Rectal smooth muscle tissue (tissue), 1 donor: Measurements from ENCODE around the gene TLN1.

Experiments used
- H3K27ac ChIP-seq: one replicate; pipeline ENCODE4 v1.7.0; 2013; ENCODE audit warnings: low read depth, low read length, inconsistent platforms
- H3K27me3 ChIP-seq: one replicate; pipeline ENCODE4 v1.7.0; 2013; ENCODE audit warnings: low read length; ENCODE audit not compliant: control insufficient read depth, insufficient read depth
- H3K36me3 ChIP-seq: one replicate; pipeline ENCODE4 v1.7.0; 2013; ENCODE audit warnings: low read length; ENCODE audit not compliant: control insufficient read depth, insufficient read depth
- H3K4me1 ChIP-seq: one replicate; pipeline ENCODE4 v1.7.0; 2013; ENCODE audit warnings: low read length; ENCODE audit not compliant: control insufficient read depth, insufficient read depth
- H3K4me3 ChIP-seq: one replicate; pipeline ENCODE4 v1.7.0; 2013; ENCODE audit warnings: low read length
- H3K9ac ChIP-seq: one replicate; pipeline ENCODE4 v1.7.0; 2013; ENCODE audit warnings: low read length

The TLN1 gene

GRCh38 chr9:35710818-35711500 lies 21.0 kb downstream of the TLN1 start:
- Histone ChIP-seq H3K4me3 (no peak overlapping the region), H3K36me3 (peaks cover 77% of the 10 kb centered on the region), H3K27me3 (no peaks in the 10 kb centered on the region), H3K27ac (no peak overlapping the region), H3K9ac (no peak overlapping the region), H3K4me1 (no peaks in the 10 kb centered on the region)

- Histone ChIP-seq H3K27me3 (no peaks in the 10 kb centered on the region), H3K4me3 (no peak overlapping the region), H3K9ac (peak overlapping the region; percentile 32), H3K27ac (no peak overlapping the region), H3K4me1 (no peaks in the 10 kb centered on the region), H3K36me3 (peaks cover 83% of the 10 kb centered on the region)
Observed at GRCh38 chr9:35708146-35708545, 23.8 kb downstream of the TLN1 start.

- Histone ChIP-seq H3K27ac (no peak overlapping the region), H3K36me3 (peaks cover 84% of the 10 kb centered on the region), H3K9ac (no peak overlapping the region), H3K27me3 (no peaks in the 10 kb centered on the region), H3K4me1 (no peaks in the 10 kb centered on the region), H3K4me3 (no peak overlapping the region)
Observed at GRCh38 chr9:35706951-35707350, 25.0 kb downstream of the TLN1 start.

- Histone ChIP-seq H3K36me3 (peaks cover 83% of the 10 kb centered on the region), H3K9ac (no peak overlapping the region), H3K27me3 (no peaks in the 10 kb centered on the region), H3K4me3 (no peak overlapping the region), H3K4me1 (no peaks in the 10 kb centered on the region), H3K27ac (no peak overlapping the region)
Observed at GRCh38 chr9:35705836-35706430, 26.1 kb downstream of the TLN1 start.

DNA sequence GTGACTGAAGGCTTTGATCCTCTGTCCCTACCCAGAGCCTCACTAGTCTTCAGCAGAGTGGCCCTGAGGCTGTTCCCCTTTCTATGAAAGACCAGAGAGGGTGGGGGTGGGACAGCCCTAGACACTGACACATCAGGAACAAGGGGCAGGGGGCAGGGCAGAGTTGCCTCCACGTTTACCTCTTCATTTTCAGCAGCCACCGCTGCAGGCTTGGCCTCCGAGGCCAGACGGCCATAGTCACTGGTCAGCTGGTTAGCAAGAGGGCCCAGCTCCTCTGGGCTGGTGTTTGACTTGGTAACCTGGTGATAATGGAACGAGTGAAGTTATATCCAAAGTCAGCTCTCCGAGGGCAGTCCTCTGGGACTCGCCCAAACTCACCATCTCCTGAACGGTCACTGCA lies 26.6 kb downstream of the TLN1 start:
- H3K27ac ChIP-seq: no peak overlapping the region
- H3K4me3 ChIP-seq: no peak overlapping the region
- H3K36me3 ChIP-seq: peaks cover 83% of the 10 kb centered on the region
- H3K9ac ChIP-seq: no peak overlapping the region
- no peaks in the 10 kb centered on the region for H3K27me3 ChIP-seq
- H3K4me1 ChIP-seq: no peaks in the 10 kb centered on the region

GRCh38 chr9:35703906-35704672 lies 27.9 kb downstream of the TLN1 start:
- Histone ChIP-seq H3K36me3 (peaks cover 90% of the 10 kb centered on the region), H3K27me3 (no peaks in the 10 kb centered on the region), H3K27ac (no peak overlapping the region), H3K4me1 (no peaks in the 10 kb centered on the region), H3K9ac (no peak overlapping the region), H3K4me3 (no peak overlapping the region)

- Histone ChIP-seq H3K9ac (no peak overlapping the region), H3K27me3 (no peaks in the 10 kb centered on the region), H3K36me3 (peaks cover 94% of the 10 kb centered on the region), H3K4me3 (no peak overlapping the region), H3K4me1 (no peaks in the 10 kb centered on the region), H3K27ac (no peak overlapping the region)
Observed at GRCh38 chr9:35702696-35703095, 29.3 kb downstream of the TLN1 start.

DNA sequence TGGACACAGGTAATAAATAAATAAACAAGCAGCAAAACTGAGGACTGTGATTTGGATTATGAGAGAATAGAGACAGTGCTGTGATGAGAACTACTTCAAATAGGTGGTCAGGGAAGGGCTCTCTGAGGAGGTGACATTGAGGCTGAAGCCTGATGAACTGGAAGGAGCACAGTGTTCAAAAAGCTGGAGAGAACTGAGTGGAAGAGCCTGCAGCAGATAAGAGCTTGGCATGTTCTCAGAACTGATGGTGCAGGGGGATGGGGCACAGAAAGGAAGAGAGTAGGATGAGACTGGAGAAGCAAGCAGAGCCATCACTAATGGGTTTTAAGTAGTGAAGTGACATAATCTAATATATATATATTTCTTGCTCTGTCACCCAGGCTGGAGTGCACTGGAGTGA lies 31.1 kb downstream of the TLN1 start:
- Histone ChIP-seq H3K27me3 (no peaks in the 10 kb centered on the region), H3K9ac (no peak overlapping the region), H3K36me3 (peaks cover 87% of the 10 kb centered on the region), H3K4me3 (no peak overlapping the region), H3K4me1 (peaks cover 2% of the 10 kb centered on the region), H3K27ac (no peak overlapping the region)

- no peak overlapping the region for H3K9ac ChIP-seq
- no peak overlapping the region for H3K27ac ChIP-seq
- peaks cover 78% of the 10 kb centered on the region for H3K36me3 ChIP-seq
- no peaks in the 10 kb centered on the region for H3K27me3 ChIP-seq
- H3K4me3 ChIP-seq: no peak overlapping the region
- H3K4me1 ChIP-seq: peaks cover 2% of the 10 kb centered on the region
Observed at GRCh38 chr9:35700031-35700430, 32.0 kb downstream of the TLN1 start.

DNA sequence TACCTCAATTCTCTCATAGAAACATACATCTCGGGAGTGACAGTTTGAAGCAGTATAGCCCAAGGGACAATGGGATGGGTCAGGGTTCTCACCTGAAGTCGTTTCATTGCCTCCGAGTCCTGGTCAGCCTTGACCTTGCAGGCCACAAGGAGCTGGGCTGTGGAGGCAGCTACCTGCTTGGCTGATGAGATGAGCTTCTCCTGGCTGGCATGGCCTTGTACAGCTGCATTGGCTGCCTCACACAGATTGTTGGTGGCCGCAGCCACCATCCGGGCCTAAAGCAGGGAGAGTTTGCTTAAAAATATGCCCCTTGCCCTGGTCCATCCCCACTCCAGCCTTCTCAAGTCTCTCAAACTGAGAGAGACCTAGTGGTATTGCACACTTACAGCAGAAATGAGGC lies 33.8 kb downstream of the TLN1 start:
- Histone ChIP-seq H3K4me3 (no peak overlapping the region), H3K27me3 (no peaks in the 10 kb centered on the region), H3K27ac (no peak overlapping the region), H3K36me3 (peaks cover 60% of the 10 kb centered on the region), H3K9ac (no peak overlapping the region), H3K4me1 (peaks cover 2% of the 10 kb centered on the region)

DNA sequence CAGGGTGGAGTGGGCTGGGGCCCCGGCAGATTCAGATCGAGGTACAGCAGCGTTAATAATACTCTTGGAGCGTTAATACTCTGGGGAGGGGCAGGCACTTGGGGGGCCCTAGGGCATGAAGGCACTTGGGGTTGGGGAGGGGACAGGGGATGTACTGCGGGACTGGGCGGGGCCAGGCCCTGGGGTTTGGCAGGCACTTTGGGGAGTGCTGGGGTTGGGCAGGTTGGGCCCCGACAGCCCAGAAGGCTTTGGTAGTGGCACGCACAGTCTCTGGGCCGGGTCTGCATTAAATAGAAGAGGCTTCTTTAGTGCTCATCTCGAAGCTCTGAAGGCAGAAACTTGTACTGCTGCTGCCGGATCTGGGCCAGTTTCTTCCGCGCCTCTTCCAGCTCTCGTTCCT lies 34.5 kb downstream of the TLN1 start:
- Histone ChIP-seq H3K4me1 (peaks cover 2% of the 10 kb centered on the region), H3K27ac (peak overlapping the region; percentile 38), H3K4me3 (no peak overlapping the region), H3K36me3 (peaks cover 55% of the 10 kb centered on the region), H3K27me3 (no peaks in the 10 kb centered on the region), H3K9ac (no peak overlapping the region)

- H3K4me1 ChIP-seq: peaks cover 2% of the 10 kb centered on the region
- peak overlapping the region; percentile 38 for H3K27ac ChIP-seq
- H3K27me3 ChIP-seq: no peaks in the 10 kb centered on the region
- peaks cover 49% of the 10 kb centered on the region for H3K36me3 ChIP-seq
- peak overlapping the region; percentile 8 for H3K9ac ChIP-seq
- H3K4me3 ChIP-seq: no peak overlapping the region
Observed at GRCh38 chr9:35696520-35697215, 35.3 kb downstream of the TLN1 start.
